ENCODE measurements around the gene THY1. TPM values are rescaled to one million over a fixed set of nuclear protein-coding genes. Genes with fewer than 3 reads are reported as not detected.

Gene THY1
- total RNA-seq, 1 donor from 2014 or later = 215 TPM

GRCh38 chr11:119434591-119435330 lies 11.8 kb upstream of the THY1 start:
- no peak overlapping the region for H3K27ac Mint-ChIP-seq (ENCODE audit: unreplicated experiment)
- peaks cover 33% of the 10 kb centered on the region for H3K4me1 Mint-ChIP-seq (ENCODE audit: low read depth)
- H3K27me3 Mint-ChIP-seq (ENCODE audit: low read depth) = no peaks in the 10 kb centered on the region
- TF ChIP-seq CTCF (IDR thresholded peaks at IDR 0.05) = no peak
- H3K9me3 Mint-ChIP-seq (ENCODE audit: low read depth) = no peaks in the 10 kb centered on the region
- no peaks in the 10 kb centered on the region for H3K36me3 Mint-ChIP-seq (ENCODE audit: low read depth)
- no peak overlapping the region for H3K4me3 Mint-ChIP-seq (ENCODE audit: unreplicated experiment)
- DNase-seq (ENCODE audit: low spot score) = no peak

- peak overlapping the region; percentile 96 for H3K27ac Mint-ChIP-seq (ENCODE audit: unreplicated experiment)
- H3K9me3 Mint-ChIP-seq (ENCODE audit: low read depth) = no peaks in the 10 kb centered on the region
- H3K4me3 Mint-ChIP-seq (ENCODE audit: unreplicated experiment) = peak overlapping the region; percentile 5
- no peak for TF ChIP-seq CTCF (IDR thresholded peaks at IDR 0.05)
- H3K27me3 Mint-ChIP-seq (ENCODE audit: low read depth) = no peaks in the 10 kb centered on the region
- DNase-seq (ENCODE audit: low spot score) = no peak
- H3K4me1 Mint-ChIP-seq (ENCODE audit: low read depth) = peaks cover 33% of the 10 kb centered on the region
- H3K36me3 Mint-ChIP-seq (ENCODE audit: low read depth) = no peaks in the 10 kb centered on the region
These were observed 10.4 kb upstream of the THY1 start for GRCh38 chr11:119433358-119433725.

DNA sequence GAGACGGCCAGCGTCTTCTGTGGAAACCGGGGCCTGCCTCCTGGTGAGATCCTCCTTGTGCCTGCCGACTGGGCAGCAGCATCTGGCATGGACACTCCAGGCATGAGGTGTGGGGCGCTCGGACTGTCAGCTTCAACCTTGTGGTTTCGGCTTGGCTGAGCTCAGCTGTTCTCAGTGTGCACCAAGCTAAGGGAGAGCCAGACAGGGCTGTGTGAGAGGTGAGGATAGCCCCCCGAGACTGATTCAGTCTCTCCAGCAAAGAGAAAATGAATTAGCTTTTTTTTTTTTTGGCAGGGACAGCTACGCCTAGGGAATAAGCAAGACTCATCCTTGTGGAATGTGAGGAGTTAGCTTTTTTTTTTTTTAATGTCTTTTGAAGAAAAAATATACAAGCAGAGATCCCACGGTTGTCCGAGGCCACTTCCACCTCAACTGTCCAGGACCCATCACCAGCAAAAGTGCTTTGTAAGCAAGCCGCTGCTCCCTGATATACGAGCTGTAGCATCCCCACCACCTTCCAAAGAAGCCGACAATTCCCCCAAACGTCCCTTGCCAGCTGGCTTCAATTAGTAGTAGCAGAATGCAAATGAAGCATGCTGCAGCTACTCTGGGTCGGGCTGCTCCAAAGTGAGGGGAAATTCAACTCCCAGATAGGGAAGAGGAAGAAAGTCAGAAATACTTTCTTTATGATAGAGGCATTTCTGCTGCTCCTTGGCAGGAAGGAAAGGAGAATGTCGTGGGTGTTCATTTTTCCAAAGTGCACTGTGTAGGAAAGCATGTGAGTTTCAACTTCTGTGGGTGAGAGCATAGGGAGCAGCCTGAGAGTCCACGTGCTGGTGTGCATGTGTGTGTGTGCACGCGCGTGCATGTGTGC lies 9.7 kb upstream of the THY1 start:
- Mint-ChIP-seq H3K27ac (ENCODE audit: unreplicated experiment) (peak overlapping the region; percentile 96), H3K27me3 (ENCODE audit: low read depth) (no peaks in the 10 kb centered on the region), H3K9me3 (ENCODE audit: low read depth) (no peaks in the 10 kb centered on the region), H3K4me1 (ENCODE audit: low read depth) (peaks cover 33% of the 10 kb centered on the region), H3K36me3 (ENCODE audit: low read depth) (no peaks in the 10 kb centered on the region), H3K4me3 (ENCODE audit: unreplicated experiment) (peak overlapping the region; percentile 53)
- TF ChIP-seq CTCF (IDR thresholded peaks at IDR 0.05) = no peak
- DNase-seq (ENCODE audit: low spot score) = no peak

GRCh38 chr11:119431523-119431922 lies 8.6 kb upstream of the THY1 start:
- Mint-ChIP-seq H3K4me3 (ENCODE audit: unreplicated experiment) (no peak overlapping the region), H3K4me1 (ENCODE audit: low read depth) (peaks cover 33% of the 10 kb centered on the region), H3K27ac (ENCODE audit: unreplicated experiment) (no peak overlapping the region), H3K27me3 (ENCODE audit: low read depth) (no peaks in the 10 kb centered on the region), H3K36me3 (ENCODE audit: low read depth) (no peaks in the 10 kb centered on the region), H3K9me3 (ENCODE audit: low read depth) (no peaks in the 10 kb centered on the region)
- no peak for TF ChIP-seq CTCF (IDR thresholded peaks at IDR 0.05)
- no peak for DNase-seq (ENCODE audit: low spot score)

DNA sequence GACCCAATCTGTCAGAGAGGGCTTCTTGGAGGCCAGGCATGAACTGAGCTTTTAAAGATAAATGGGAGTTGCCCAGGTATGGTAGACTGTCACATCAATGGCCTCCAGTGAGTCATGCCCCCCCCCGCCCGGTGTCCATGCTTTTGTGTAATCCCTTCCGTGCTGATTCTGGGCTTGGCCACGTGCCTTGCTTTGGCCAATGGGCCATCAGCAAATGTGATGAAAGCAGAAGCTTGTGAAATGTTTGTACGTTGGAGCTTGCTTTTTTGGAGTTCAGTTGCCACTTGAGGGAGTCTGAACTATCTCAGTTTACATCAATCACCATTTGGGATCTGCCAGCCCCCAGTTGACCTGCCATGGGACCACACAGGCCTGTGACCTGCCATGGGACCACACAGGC lies 4.3 kb upstream of the THY1 start:
- Mint-ChIP-seq H3K4me1 (ENCODE audit: low read depth) (peaks cover 23% of the 10 kb centered on the region), H3K9me3 (ENCODE audit: low read depth) (no peaks in the 10 kb centered on the region), H3K27me3 (ENCODE audit: low read depth) (no peaks in the 10 kb centered on the region), H3K4me3 (ENCODE audit: unreplicated experiment) (no peak overlapping the region), H3K27ac (ENCODE audit: unreplicated experiment) (no peak overlapping the region), H3K36me3 (ENCODE audit: low read depth) (no peaks in the 10 kb centered on the region)
- no peak for DNase-seq (ENCODE audit: low spot score)
- TF ChIP-seq CTCF (IDR thresholded peaks at IDR 0.05) = no peak
